HG03095 (cell line): ENCODE measurements around the gene GPR37.

Source experiments
- ATAC-seq: cut with Tn5 transposase; IDR thresholded peaks from one replicate; pipeline ENCODE4 v1.9.1; 2021; ENCODE audit warnings: moderate library complexity; ENCODE audit not compliant: unreplicated experiment

The GPR37 gene

DNA sequence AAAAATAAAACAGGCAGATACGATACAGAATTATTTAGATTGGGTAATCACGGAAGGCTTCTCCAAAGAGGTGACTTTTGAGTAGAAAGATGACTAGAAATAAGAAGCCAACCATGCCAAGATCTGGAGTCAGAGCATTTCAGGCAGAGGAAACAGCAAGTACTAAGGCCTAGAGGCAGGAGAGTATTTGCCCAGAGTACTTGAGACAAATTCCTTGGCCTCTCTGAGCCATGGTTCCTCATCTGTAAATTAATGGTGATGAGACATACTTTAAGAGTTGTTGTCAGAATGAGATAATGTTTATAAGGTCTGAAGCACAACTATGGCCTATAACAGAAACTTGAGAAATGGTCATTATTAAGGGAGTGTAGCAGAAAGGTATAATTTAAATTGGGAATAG is 15.8 kb upstream of the GPR37 start:
- ATAC-seq = no peak

DNA sequence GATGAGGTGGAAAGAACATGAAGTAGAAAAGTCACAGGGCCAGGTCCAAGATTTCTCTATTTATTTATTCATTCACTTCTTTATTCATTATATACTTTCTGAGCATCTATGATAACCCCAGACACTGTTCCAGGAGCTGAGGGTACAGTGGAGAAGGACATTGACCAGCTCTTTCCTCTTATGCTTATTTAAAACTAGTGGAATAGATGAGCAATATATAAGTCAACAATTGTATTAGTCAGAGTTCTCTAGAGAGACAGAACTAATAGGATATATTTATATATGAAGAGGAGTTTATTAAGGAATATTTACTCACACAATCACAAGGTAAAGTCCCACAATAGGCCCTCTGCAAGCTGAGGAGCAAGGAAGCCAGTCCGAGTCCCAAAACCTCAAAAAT is 15.0 kb upstream of the GPR37 start:
- no peak for ATAC-seq

DNA sequence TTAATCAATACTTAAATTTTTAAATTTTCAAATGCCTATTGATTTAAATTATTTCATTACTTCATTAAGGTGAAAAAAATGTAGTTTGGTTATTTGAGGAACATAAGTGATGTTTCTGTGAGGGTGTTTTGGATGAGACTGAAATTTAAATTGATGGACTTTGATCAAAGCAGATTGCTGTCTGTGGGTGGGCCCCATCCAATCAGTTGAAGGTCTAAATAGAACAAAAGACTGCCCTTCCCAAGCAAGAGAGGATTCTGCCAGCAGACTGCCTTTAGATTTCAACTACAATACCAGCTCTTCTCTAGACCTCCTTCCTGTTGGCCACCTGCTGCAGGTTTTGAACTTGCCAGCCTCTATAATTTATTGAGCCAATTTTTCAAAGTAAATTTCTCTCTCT is 14.5 kb upstream of the GPR37 start:
- ATAC-seq = no peak

DNA sequence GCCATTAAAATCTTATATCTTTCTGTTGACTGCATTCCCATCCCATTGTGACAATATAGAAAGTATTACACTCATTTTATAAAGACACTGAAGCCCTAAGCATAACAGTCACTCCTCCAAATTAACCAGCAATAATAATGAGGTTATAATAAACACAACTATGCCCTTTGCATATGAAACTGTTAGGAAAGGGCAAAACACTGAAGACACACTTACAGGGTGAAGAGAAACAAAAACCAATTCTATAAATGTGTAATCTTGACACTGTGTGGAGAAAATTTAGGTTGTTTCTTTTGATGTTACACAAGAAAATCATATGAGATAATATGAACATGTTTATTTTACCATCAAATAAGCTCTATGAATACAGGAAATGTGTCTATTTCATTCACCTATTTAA is 14.0 kb upstream of the GPR37 start:
- ATAC-seq = no peak

DNA sequence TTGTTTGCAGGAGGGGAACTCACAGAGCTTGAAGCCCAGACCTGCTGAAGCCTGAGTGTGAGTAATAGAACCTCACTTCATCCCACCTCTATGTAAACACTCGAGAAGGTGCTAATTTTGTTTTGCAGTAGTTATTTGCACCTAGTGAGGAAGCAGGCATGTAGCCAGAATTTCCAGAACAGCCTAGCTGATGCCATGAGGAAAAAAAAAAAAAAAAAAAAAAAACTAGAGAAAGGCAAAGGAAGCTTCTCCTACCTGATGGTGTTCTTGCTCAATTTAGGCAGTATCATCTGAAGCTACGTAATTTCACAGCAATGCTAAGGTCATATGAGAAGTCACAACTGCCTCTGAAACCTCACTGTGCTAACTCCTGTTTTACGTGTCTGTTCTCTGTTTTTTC is 13.6 kb upstream of the GPR37 start:
- no peak for ATAC-seq

DNA sequence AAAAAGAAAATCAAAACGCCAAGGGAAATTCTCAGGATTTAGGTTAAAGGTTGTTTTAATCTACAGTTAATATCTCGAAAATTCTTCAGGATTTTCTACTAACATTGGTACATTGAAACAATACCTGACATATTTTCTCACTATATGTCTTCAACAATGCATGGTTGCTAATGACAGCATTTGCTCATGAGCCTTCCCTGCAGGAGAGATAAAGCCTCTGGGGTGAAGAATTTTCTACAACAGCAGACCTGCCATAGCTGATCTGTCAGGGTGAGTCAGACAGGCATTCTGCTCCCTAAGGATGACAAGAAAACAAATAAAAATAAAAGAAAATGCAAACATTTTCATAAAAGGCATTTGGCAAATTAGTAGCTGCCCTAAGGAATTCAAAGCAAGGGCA is 11.7 kb upstream of the GPR37 start:
- no peak for ATAC-seq

DNA sequence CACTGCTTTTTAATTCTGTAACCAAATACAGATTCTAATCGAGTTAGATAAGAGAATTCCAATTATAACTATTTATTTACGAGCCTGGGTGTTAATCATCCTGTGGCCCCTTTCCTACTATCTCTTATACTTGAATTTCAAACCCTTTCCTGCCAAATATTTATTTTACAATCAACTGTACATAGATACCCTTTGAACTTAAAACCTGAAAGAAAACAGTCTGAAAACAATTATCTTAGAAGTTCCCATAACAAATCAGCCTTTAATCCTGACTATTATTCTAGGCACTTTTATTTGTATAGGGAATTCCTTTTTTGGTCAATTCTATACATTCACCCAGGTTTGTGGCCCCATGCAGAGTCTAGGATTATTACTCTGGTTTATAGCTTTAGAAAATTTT is 10.6 kb upstream of the GPR37 start:
- no peak for ATAC-seq

DNA sequence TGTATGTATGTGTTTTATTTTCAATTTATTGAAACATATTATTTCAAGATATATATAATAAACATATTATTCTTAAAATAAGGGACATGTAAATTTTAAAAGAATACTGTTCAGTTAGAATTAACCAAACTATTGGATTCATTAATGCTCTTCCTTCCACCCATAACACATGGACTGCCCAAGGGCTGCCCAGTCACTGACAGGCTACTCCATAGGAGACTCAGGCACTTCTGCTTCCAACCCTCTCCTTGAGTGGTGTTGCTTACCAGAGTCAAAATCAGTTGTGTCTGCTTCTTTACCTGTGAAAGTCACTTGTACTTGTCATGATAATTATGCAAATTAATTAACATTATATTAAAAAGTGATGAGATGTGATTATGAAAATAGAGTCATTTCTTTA is 9.8 kb upstream of the GPR37 start:
- ATAC-seq = no peak

DNA sequence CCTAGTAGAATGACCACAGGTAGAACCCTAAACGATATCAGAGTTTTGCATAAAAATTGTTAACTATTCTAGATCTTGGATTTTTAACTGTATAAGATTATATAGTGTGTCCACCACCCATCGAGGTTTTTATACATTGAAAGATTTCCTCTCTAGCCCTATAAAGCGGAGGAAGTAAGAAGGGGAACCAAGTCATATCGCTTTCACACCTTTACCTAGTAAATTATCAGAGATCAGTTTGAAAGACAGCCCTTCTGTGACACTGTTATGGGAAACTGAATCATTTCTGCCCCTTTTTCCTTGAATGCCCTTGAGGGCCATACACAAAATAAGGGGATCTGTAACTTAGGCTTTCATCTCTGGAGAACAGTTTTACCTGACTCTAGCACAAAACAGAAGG is 8.3 kb upstream of the GPR37 start:
- ATAC-seq = no peak

DNA sequence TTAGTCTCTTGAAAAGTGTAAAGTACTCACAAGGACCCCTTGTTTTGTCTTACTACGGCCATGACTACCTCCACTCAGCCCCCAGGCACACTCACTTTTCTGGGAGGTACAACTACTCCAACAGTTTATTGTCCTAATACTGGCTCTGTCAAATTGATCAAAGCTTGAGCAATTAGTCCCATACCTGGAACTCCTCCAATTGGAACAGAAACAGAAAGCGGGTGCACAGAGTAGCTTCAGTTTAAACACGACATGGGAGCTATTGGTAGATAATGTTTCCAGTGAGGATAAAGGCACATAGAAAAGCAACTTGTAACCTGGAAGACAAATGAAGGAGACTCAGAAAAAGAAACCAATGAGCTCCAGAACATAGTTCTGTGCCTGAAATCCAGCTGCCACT is 7.7 kb upstream of the GPR37 start:
- ATAC-seq = no peak

DNA sequence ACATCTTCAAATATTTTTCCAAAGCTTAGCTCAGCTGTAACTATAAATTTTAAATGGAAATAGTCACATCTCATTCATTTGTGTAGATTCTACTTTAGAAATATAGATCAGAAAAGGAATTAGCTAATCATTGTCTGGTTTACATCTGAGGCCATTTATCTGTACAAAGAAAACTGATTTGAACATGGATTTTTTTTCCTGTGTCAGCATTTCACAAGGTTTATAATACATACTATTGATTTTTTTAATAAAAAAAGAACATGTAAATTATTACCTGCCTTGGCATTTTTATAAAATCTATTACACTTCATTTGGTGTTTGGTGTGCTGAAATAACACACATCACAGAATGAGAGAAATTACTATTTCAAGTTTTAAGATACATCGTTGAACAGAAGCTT is 3.5 kb upstream of the GPR37 start:
- no peak for ATAC-seq

DNA sequence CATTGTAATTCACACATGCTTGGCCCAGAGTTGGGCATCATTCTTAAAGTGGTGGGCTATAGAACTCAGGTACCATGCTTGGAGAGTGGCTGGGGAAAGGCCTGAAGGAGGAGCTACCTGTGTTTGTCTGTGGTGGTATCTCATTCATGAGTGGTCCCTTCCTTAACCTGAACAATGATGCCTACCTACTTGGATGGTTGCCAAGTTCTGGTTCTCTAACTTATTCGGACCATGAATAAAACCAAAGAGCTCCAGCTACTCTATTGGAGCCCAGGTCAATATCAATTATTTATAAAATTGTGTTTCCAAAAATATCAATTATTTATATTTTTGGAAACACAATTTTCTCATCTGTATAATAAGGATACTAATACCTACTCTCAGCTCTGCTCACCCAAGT is 2.9 kb upstream of the GPR37 start:
- no peak for ATAC-seq

DNA sequence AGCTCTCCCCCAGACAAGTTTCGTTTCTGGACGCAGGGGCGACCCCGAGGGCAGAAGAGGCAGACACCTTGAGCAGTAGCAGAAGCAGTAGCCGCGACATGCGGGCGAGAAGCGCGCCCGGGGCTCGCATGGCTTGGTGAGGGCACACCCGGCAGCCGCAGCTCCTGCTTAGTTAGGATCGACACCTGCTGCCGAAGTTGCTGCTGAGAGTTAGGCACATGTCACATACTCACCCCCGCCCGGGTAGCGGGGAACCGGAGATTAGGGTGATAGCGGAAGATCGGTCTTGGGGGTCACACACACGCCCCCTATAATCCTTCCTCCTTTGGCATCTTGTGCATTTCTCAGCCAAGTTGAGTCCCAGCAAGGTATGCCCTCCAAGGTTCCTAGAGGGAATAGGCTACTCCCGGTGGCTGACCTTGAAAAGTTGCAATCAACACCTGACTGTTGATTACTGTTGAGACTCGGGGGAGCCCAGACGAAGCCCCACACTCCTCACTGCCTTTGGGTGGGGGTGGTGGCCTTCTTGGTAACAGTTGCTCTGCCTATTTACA is 668 bp downstream of the GPR37 start:
- ATAC-seq = peak; percentile 37

DNA sequence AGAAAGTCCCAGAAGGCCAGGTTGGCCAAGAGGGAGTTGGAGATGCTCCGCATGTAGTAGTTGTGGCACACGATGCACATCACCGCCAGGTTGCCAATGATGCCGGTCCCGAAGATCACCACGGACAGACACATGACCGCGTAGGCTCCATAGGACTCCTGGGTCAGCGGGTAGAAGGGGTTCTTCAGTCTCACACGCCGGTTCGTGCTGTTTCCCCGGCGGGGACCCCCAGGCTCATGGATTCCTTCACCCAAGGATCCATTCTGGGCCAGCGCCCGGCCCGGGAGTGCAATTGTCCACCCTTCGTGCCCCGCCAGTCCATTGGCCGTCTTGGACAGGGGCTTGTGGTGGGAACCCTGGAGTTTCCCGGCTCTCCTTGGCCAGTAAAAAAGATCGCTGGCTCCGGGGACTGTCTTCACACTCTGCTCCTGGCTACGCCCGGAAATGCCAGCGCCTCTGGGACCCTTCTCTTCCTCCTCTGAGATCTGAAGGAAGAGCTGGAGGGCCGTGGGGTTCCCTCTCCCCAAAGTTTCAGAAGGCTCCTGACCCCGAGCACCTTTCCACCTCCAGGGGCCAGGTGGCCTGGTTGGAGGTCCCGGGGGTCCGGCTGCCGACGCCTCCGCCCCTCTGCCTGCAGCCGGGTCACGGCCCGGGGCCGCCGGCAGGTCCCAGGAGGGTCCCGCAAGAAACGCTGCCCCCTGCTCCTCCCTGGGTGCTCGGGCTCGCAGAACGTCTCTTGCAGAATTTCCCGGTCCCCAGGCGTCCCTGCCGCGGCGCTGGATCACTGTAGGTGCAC is 1.3 kb downstream of the GPR37 start:
- ATAC-seq = no peak

DNA sequence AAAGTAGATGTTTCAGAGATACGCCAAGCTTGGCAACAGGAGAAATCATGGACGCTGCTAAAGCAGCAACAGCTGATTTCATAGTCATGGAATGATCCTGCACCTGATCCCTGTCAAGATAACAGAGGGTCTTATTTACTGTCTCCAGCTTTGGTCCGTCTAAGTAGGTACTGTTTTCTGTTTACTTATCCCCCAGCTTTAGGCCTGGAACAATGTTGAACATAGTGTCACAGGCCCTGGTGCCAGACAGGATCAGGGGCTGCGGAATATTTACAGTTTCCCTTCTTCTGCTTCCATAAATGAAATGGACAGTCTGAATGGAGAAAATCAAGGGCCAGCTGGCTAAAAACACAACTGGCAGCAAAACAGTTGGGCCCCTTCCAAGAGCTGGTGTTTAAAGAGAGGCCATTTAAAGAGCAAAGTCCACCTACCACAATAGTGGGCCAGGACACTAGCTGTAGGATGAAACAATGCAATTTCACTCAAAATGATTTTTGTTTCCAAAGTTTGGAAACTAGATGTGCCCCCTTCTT is 2.9 kb downstream of the GPR37 start:
- no peak for ATAC-seq

DNA sequence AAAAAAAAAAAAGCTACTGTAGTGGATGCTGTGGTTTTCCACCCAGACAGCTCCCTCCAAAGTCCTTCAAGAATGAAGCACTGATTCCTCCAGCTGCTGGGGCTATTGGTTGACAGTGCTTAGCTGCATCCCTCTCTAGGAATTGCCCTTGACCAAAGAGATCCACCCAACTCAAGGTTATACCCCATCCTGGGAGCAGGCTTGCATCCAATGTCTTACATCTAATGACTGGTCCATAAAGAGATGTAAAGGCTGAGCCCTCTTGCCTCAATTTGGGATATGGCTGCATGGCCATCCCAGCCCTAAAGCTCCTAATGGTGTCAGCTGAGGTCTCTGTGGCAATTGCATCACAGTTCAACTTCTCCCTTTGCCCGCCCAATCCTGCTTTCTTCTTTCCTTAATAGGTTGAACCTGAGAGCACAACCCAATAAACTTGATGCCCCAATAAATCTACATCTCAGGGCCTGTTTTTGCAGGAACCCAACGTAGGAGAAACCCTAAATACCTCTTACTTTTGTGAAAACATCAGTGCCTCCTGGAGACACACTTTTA is 4.4 kb downstream of the GPR37 start:
- ATAC-seq = no peak

DNA sequence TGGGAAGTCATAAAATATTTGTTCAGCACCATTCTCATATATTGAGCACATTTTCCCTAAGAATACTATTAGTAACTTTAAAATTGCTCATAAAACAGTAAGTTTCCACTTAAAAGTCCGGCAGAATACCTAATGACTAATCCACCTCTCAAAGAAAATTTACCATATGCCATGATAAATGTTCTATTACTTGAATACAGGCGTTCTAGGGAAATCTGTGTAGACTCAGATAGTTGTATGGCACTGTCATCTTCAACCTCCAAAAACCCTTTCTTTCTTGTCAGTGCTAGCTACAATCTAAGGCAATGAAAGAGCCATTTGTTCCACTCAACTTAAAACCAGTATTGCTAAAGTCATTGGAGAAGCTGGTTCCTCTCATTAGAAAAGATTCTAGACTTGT is 7.3 kb downstream of the GPR37 start:
- ATAC-seq = no peak

DNA sequence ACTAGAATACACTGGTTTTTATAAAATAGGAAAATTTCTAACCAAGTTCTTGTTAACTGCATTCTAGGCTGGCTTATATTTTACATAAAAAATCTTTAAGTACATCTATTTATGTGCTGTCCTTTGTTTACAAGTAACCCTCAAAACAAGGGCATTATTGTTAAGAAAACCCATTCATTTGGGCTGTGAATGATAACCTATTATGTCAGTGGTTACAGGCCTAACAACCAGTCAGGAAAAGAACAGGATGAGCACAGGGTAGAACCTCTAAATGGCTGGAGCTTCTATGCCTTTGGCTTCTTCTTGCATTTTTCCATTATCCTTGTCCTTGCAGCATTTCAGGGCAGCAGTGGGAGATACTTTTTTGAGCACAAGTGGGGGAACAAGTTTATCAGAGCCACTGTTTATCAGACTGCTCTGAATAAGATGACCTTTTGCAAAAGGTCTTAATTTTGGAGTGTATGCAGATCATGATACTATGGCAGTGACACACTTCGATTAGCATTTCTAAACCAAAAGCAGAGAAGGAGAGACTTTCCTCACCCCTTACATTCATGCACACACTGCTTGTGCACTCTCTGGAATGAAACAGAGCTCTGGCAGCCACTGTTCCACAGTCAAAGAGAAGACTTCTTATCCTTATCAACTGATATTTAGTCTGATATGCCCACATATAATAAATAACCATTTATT is 10.9 kb downstream of the GPR37 start:
- ATAC-seq = no peak

DNA sequence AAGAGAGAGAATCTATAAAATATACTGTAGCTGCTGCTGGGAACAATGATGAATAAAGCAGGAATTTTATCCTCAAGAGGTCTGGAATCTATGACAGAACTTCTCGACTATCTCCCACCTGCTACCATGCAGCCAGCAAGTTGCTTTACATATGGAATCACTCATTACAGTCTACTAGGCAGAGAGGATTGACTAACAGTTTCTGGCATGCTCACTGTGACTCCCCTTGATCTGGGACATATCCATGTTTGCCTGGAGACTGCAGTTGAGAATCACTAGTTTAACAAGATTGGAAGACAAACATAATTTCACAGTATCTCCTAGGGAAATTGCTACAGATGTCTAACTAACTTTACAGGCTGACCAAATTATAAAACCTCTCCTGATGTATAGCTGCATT is 13.3 kb downstream of the GPR37 start:
- no peak for ATAC-seq

DNA sequence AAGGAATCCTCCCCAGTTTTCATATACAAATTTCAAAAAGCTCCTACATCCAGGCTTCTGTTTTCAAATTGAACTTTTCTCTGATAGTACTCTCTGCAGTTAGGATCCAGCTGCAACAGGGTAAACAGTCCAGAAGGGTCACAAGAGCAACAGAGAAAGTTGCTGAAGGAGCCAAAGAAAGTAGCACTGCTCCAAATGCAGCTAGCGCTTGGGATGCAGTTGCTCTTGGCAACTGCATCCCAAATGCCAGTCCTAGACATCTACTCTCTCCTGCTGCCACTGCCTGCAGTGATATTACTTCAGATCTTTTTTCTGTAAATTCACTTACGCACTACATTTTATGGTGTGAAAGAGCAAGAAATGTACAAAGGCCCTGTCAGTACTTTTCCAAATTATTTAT is 14.6 kb downstream of the GPR37 start:
- no peak for ATAC-seq

DNA sequence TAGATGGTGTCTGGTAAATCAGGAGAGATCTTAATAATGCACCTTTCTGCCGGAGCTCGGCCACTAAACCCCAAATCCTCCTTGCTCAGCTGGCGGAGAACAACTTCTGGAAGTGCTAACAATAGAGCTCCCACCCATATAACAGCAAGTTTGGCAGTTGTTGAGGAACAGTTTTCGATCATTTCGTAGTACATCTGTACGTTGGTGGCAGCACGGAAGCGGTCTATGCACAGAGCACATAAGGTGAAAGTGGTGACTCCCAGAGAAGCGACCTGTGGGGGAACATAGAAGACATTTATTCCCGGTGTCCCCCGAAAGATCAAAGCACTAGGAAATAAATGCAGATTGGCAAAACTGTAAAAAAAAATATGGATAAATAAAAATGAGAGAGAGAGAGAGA is 18.5 kb downstream of the GPR37 start:
- ATAC-seq = no peak

DNA sequence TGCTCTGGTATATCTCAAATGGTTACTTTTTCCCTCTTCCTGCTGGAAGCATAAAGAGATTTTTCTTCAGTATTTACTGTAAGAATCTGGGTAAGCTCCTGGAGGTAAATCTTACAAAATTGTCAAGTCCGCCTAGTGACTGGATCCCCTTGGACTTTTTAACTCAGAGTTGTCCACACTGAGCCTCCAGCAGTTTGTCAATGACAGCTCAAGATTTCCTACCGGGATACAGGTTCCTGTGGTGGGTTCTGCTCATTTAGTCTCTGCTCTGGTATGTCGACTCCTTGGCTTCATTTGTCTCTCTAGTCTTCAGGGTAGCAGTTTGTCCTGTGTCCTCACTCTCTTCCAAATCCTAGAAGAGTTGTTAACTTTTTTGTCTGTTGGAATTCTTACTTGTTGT is 27.0 kb downstream of the GPR37 start:
- no peak for ATAC-seq
